HG03066 (cell line): ENCODE data around the gene INSYN1.

Experiments used
- ATAC-seq: cut with Tn5 transposase; IDR thresholded peaks from one replicate; pipeline ENCODE4 v1.9.1; 2021; ENCODE audit warnings: low read depth; ENCODE audit not compliant: unreplicated experiment

Gene INSYN1

DNA sequence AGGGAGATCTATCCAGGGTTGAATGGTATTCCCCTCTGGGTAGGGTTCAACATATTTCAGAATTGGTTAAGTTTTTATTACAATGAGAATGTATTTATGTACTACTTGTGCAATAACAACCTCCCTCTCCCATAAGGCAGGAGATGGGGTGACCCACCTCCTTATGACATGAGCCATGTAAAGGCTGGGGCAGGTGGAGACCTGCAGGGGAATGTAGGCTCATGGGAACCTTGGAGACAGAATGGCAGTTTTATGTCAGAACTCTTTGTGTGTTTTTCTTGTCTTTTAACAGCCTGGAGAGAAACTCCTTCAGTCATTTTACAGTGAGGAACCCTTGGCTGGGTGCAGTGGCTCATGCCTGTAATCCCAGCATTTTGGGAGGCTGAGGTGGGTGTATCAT lies 24.6 kb upstream of the INSYN1 start:
- ATAC-seq, result no peak

GRCh38 chr15:73773428-73773827 lies 20.3 kb upstream of the INSYN1 start:
- ATAC-seq, result no peak

GRCh38 chr15:73771385-73772045 lies 18.4 kb upstream of the INSYN1 start:
- ATAC-seq, result no peak

DNA sequence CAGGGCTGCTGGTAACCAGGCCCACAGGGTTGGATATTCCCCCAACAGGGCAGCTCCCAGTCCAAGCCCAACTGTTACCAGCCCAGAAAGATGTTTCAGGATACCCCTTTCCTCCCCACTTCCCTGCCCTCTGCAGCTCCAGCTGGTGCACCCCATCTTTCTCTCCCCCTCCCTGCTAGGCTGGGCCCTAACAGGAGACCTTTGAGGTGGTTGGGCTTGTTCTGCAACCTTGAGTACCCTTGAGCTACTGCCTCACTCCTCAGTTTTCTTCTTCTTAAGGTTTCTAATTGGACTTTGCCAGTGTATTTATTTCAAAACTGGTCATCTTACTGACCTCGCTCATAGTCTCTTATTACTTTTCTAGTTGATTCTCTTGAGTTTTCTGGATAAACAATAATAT lies 16.9 kb upstream of the INSYN1 start:
- no peak for ATAC-seq

GRCh38 chr15:73767806-73768501 lies 14.8 kb upstream of the INSYN1 start:
- no peak for ATAC-seq

GRCh38 chr15:73766598-73766997 lies 13.4 kb upstream of the INSYN1 start:
- ATAC-seq, result no peak

- no peak for ATAC-seq
These were observed 12.6 kb upstream of the INSYN1 start for GRCh38 chr15:73765778-73766177.

DNA sequence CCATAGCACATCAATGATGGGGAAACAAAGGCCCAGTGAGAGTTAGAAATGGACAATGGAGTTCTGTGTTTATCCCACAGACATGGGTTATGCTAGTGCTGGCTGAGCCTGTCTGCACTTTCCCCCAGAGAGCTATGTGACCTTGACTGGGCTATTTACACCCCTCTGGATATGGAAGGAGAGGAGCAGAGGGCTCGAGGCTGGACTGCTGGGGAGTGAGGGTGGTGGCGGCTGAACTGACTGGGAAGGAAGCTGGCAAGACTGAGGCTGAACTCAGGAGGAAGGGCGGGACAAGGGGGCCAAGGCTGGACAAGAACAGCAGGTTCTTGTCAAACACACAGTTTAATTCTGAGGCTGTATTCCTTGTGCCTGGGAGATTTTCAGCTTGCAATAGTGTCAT lies 10.8 kb upstream of the INSYN1 start:
- ATAC-seq, result no peak

DNA sequence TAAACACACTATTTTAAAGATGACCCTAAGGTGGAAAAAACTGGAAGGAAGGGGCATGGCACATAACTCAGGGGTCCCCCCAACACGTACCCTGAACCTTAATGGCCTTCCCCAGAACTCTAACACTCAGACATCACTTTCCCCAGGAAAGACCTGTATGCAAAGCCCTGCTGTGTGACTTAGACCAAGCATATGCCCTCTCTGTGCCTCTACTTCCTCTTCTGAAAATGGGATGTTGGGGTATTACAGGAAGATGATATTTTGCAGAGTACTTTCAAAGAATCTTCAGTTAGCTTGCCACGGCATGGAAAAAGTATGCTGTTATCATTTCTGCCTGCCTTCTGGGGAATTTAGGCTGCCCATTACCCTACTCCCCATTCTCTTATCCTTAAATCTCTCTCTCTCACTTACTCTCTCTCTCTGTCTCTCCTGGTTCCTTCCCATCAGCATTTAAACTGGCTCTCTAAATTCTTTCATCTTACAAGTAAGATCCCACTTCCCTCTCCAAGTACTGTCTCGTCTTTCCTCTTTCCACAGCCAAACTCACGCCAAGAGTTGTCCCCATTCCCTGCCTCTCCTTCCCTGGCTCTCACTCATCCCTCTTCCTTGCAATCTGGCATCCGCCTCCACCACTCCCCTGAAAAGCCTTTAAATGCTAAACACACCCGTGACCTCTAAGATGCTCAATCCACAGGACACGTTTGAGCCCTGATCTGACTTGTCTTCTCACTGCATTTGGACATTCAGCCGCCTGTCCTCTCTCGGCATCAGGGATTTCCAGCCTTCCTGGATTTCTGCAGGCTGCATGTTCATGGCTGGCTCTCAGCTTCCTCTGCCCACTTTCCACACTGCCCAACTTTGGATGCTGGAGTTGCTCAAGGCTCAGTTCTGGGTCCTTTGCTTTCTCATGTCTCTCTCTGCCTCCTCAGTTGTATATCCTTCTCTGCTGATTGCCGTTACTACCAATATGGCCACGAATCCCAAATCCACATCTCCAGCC lies 7.5 kb upstream of the INSYN1 start:
- no peak for ATAC-seq

- no peak for ATAC-seq
These were observed 5.3 kb upstream of the INSYN1 start for GRCh38 chr15:73758461-73758860.

DNA sequence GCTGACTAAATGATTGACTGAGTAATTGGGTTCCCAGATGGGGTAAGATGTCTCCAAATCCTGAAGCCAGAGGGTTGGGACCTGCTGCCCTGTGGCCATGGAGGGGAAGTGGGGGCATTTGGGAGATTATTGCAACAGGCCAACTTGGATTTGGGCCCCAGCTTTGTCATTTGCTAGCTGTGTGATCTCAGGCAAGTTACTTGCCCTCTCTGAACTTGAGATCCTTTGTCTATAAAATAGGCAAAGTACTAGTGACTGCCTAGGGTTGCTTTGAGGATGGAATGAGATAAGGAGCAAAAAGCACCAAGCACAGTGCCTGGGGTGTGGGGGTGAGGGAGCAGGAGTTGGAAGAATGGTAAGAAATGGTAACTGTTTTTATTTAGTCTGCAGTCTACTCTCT lies 4.4 kb upstream of the INSYN1 start:
- no peak for ATAC-seq

DNA sequence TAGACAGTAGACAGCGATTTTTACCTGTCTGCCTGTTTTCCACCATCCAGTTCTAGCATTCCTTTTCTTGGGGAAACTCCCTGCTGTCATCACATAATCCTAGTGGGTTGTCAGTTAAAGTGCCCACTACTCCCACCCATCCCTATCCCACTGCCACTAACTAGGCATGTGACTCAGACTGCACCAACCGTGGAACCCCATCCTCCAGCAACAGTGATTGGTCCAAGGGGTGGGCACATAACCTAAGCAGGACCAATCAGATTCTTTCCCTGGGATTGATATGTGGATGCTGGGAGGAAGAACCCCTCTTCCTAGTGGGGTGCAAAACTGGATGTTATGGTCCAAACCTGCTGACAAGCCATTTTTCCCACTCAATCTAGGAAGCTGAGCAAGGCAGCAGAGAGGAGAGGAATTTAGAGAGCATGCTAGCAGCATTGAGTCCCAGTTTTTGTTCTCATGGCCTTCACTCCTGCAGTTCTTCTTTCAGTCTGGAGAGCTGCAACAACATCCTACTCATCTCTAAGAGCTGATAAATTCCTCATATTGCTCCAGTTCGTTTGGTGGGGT lies 3.9 kb upstream of the INSYN1 start:
- ATAC-seq, result no peak

DNA sequence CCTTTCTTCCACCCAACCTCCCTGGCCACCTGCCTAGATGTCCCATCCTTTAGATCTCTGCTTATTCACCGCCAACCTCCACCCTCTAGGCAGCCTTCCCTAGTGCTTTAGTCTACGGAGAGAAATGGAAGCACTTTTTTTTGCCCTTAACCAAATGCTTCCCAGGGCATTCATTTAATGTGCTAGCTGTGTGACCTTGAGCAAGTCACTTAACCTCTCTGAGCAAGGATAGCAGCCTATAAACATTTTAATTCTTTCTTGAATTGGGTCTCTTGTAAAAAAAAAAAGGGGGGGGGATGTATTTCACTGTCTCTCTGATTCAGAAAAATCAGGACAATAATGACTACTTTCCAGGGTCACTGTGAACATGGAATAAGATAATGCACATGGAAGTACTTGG lies 3.2 kb upstream of the INSYN1 start:
- no peak for ATAC-seq

DNA sequence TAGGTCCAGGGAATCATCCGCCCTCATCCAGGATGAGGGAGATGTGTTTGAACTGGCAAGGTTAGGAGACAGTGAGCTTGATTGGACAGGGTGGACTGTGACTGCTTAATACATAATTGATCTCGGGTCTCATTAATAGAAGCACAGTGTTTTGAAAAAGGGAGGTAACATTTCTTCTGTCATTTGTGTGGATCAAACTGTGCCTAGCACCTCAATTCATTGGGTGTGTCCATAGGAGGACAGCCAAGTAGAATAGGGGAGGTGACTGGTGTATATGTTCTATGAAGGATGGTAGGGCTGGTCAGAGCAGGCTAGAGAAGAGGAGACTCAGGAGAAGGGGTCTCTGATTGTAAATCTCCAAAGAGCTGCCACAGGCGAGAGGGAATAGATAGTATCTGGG lies 2.8 kb upstream of the INSYN1 start:
- no peak for ATAC-seq

- ATAC-seq, result no peak
These were observed 2.3 kb upstream of the INSYN1 start for GRCh38 chr15:73755481-73755880.

- no peak for ATAC-seq
These were observed 1.3 kb upstream of the INSYN1 start for GRCh38 chr15:73754461-73754860.

DNA sequence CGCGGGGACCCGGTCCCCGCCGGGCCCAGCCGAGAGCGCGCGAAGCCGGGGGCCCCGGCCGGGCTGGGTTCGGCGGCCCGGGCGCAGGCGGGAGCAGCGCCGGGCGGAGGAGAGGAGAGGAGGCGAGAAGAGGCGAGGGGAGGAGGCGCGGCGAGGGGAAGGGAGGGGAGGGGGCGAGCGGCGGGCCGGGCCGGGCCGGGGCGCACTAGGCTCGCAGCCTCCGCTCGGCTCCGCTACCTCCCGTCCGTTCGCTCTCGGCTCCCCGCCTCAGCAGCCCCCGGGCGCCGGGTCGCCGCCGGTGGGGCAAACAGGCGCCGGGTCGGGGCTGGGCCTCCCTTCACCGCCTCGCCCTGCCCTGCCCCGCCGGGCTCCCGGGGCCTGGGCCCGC lies 351 bp downstream of the INSYN1 start:
- ATAC-seq, result no peak

- no peak for ATAC-seq
These were observed 999 bp downstream of the INSYN1 start for GRCh38 chr15:73751899-73752805.

- ATAC-seq, result no peak
These were observed 1.6 kb downstream of the INSYN1 start for GRCh38 chr15:73751511-73751898.

GRCh38 chr15:73750951-73751350 lies 2.2 kb downstream of the INSYN1 start:
- no peak for ATAC-seq
